Spleen (tissue), 7 donors: ENCODE data around the gene COX4I1.

Experiments
- POLR2A ChIP-seq, 3 donors: fragments of 450-650 bp; IDR thresholded peaks; one replicate each; pipeline ENCODE4 v1.5.1; 2017; ENCODE audit warnings: antibody characterized with exemption in 3 of 3, mild to moderate bottlenecking in 1 of 3
- TF ChIP-seq, protein P1 (sequence below), 11 experiments: fragments of 200-600 bp in 7 of 11; fragments of 450-650 bp in 4 of 11; sonication (generic) in 4 of 11; IDR thresholded peaks in 8 of 11; conservative IDR thresholded peaks in 3 of 11; 1 replicate in 7 of 11; 2 replicates in 4 of 11; pipeline versions ENCODE4 v1.4.0 to v1.8.0; 2016 to 2021; ENCODE audit warnings: antibody characterized with exemption in 11 of 11, inconsistent platforms in 4 of 11, mild to moderate bottlenecking in 1 of 11
- donor health status: DM: no; HTN: no; CAD: no; lungs with moderate emphysema.
- donor health status: DM: no; HTN: no; CAD: no.
- donor health status: DM: no; HTN: no; CAD: no.

- no peak for TF ChIP-seq POLR2A (IDR thresholded peaks at IDR 0.05)
- TF ChIP-seq, protein P1, sequence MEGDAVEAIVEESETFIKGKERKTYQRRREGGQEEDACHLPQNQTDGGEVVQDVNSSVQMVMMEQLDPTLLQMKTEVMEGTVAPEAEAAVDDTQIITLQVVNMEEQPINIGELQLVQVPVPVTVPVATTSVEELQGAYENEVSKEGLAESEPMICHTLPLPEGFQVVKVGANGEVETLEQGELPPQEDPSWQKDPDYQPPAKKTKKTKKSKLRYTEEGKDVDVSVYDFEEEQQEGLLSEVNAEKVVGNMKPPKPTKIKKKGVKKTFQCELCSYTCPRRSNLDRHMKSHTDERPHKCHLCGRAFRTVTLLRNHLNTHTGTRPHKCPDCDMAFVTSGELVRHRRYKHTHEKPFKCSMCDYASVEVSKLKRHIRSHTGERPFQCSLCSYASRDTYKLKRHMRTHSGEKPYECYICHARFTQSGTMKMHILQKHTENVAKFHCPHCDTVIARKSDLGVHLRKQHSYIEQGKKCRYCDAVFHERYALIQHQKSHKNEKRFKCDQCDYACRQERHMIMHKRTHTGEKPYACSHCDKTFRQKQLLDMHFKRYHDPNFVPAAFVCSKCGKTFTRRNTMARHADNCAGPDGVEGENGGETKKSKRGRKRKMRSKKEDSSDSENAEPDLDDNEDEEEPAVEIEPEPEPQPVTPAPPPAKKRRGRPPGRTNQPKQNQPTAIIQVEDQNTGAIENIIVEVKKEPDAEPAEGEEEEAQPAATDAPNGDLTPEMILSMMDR (IDR thresholded peaks at IDR 0.05 in 8 of 11, conservative IDR thresholded peaks at IDR 0.05 in 3 of 11) = no peak
Observed at GRCh38 chr16:85781156-85781555, 18.3 kb upstream of the COX4I1 start.
